Activated CD8-positive, alpha-beta memory T cell treated with anti-CD3 and anti-CD28 coated beads, Interleukin-2, amount 50 U/mL, for 1 hour (primary cell): ENCODE measurements around the gene ENTPD1.
"Not testable (repeated sequence)": the region's sequence is repeated elsewhere in the genome, so short reads cannot be mapped to it uniquely, and the experiment has no call there.

ENCODE experiments used
- DNase-seq: peaks from one replicate; pipeline ENCODE4 v3.0.0-alpha.2; 2020; ENCODE audit errors: extremely low read depth

Gene ENTPD1

DNA sequence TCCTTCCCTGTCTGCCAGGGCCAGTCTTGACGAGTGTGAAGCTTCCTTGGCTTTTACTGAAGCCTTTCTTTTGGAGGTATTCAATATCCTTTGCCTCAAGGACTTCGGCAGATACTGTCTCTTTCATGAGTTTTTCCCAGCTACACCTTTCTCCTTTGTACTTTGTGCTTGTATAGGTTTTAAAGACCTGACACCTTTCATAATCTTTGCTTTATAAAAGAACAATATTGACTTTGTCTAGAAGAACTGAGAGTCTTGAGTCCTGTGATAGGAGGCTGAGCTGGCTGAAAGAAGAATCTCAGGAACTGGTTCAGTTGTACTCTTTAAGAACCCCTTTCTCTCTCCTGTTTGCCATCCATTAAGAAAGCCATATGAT lies 110.5 kb downstream of the ENTPD1 start:
- no peak for DNase-seq

DNA sequence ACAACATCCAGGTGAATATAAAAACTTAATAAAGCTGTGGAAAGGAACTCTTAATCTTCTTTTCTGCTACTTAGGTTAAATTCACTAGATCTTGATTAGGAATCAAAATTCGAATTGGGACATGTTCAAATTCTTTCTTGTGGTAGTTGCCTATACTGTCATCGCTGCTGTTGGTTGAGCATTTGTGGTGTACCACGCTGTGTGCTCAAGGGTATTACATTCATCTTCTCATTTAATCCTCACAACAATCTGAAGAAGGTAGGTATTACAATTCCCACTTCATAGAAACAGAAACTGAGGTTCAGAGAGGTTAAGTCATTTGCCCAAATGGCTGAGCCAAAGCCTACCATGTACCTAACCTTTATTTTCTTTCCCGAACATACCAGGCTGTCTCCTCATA lies 111.9 kb downstream of the ENTPD1 start:
- DNase-seq: no peak

DNA sequence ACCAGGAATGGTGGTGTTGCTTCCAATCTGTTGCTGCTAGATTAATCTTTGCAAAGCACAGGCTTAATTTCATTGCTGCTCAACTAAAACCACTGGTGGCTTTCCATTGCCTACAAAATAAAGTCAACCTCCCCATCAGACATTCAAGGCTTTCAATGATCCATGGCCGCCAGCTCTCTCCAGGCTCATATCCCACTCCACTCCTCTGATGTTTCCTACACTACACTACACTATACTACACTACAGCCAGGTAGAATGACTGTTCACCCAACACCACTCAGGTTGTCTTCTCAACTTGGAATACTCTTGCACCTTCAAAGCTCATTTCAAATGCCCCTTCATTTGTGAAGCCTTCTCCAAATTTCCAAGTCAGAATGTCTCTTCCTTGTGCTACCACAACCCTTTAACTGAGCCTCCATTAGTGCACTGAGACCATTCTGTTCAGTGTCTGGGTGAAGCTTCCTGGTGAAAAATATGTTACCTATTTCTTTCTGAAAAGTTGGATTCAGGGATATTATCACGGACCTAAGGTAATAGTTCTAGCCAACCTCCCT lies 116.3 kb downstream of the ENTPD1 start:
- no peak for DNase-seq

DNA sequence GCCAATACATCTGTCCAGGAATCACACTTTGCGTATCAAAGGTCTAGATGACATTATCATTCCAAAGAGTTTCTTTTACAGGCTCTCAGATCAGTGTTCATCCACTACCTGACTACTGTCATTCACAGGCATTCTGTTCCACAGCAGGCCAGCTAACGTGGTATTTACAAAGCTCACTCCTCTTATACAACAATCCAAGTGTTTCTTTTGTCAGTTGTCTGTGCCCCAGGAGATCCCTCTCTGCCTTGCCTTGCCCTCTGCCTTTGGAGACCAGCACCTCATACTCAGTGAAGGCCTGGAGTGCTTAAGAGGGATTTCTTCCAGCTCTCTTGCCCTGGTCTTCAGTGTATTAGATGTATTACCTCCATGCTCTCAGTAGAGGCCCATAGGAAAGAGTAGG lies 117.2 kb downstream of the ENTPD1 start:
- DNase-seq: no peak

DNA sequence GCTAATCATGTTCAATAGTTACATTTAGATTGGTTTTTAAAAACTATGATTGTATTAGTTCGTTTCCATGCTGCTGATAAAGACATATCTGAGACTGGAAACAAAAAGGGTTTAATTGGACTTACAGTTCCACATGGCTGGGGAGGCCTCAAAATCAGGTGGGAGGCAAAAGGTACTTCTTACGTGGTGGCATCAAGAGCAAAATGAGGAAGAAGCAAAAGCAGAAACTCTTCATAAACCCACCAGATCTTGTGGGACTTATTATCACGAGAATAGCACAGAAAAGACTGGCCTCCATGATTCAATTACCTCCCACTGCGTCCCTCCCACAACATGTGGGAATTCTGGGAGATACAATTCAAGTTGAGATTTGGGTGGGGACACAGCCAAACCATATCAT lies 117.7 kb downstream of the ENTPD1 start:
- DNase-seq: no peak

DNA sequence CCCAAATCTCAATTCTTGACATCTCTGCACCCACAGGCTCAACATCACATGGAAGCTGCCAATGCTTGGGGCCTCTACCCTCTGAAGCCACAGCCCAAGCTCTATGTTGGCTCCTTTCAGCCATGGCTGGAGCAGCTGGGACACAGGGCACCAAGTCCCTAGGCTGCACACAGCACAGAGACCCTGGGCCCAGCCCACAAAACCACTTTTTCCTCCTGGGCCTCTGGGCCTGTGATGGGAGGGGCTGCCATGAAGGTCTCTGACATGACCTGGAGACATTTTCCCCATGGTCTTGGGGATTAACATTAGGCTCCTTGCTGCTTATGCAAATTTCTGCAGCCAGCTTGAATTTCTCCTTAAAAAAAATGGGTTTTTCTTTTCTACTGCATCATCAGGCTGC lies 118.8 kb downstream of the ENTPD1 start:
- not testable (repeated sequence) for DNase-seq

DNA sequence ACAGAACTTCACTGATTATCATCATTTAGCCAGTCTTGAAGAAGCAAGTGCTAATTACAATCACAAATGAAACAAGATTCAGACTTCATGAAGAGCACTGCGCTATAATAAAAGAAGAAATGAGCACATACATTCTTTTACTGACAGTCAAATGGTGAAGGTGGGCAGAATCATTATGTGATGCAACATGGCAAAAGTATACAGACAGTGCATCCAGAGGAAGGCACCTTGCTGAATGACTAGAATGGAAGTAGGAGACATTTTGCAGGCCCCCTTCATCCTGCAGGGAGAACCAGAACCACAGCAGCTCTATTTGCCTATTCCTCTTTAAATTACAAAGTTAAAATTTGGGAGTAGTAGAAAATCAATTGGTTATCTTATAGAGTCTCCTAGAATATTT lies 120.8 kb downstream of the ENTPD1 start:
- no peak for DNase-seq

DNA sequence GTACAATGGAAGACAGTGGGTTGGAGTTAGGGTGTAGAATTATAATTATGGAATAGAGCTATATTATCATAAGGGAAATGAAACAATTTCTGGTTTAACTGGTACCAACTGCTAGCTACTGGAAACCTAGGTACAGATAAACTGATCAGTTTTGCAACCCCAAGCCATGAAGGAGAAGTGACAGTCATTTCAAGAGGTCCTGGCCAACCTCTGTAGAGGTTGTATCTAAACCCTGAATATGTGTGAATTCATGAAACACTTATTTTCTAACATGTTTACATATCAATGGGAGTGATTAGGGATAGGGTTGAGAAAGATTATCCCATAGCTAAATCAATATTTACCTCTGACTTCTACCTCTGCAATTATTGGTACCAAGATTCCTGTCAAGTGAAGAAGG lies 121.9 kb downstream of the ENTPD1 start:
- no peak for DNase-seq

DNA sequence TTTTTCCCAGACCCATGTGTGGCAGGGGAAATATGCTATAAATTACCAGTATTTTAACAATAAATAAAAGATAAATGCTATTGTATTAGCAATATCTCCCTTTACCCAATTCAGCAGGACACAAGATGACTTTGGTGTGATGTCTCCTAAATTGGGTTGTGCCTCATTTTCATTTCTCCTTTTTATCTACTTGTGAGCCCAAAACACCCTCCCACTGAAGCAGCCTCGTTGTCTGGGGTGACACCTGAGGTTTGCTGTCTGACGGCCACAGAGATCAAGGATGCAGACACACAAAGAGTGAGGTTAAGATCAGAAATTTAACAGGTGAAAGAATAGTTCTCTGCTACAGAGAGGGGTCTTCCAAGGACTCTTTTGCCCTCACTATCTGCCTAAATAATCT lies 124.7 kb downstream of the ENTPD1 start:
- no peak for DNase-seq

DNA sequence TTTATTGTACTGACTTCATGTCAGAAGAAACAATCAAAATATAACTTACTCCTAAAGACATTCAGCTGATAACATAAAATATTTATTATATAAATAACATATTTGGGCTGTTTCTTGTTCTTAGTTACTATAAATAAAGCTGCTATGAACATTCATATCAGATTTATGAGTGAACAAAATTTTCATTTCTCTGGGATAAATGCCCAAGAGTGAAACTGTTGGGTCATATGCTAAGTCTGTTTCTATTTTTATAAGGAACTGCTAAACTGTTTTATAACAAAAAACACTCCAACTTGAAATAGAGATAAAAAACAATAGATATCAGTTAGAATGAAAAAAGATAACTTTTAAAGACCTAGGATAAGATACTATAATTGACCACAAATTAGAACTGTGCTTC lies 125.4 kb downstream of the ENTPD1 start:
- DNase-seq: no peak

DNA sequence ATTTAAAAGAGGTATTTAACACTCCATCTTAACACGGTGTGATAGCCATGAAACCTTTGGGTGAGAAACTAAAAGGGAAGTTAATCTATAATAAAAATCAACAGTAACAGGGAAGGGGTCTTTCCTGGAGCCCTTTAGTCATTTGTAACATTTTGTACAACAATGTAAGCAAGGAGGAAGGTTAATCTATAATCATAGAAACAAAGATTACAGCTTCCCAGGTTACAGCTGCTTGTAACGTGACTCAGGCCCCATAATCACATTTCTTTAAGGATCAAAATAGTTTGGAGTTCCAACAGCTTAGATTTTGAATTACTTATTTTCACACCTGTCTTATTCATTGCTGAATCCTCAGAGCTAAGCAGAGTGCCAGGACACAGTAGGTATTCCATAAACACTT lies 133.9 kb downstream of the ENTPD1 start:
- no peak for DNase-seq

DNA sequence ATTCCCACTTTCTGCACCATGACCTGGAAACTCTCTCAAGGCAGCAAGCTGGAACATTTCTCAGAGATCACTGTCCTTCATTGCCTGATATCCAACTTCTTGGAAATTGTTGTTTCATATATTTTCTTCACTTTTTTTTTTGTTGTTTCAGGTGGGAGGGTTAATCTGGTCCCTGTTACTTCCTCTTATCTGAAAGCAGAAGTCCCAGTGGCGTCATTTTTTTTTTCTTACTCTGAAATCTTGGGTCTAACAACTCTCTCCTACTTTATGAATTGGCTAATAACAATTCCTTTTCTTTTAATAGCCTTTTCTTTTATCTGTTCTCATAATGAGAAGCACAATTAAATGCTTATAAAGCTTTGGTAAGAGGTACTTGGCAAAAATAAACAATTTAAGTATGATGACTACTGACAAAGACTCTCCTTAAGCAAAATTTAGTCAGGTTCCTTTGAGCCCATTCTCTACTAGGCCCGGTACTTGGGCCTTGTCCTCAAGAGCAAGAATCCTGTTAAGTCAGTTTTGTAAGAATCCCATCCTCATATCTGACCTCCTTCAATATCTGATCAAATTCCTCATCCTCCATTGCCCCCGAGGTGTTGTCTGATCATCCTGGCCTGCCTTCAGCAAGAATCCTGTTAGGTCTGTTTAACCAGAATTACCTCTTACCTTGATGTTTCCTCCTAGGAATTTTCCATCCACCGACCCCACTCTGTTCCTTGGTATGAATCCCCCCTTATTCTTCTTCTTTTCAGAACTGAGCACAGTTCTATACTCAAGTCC lies 140.3 kb downstream of the ENTPD1 start:
- DNase-seq: no peak

DNA sequence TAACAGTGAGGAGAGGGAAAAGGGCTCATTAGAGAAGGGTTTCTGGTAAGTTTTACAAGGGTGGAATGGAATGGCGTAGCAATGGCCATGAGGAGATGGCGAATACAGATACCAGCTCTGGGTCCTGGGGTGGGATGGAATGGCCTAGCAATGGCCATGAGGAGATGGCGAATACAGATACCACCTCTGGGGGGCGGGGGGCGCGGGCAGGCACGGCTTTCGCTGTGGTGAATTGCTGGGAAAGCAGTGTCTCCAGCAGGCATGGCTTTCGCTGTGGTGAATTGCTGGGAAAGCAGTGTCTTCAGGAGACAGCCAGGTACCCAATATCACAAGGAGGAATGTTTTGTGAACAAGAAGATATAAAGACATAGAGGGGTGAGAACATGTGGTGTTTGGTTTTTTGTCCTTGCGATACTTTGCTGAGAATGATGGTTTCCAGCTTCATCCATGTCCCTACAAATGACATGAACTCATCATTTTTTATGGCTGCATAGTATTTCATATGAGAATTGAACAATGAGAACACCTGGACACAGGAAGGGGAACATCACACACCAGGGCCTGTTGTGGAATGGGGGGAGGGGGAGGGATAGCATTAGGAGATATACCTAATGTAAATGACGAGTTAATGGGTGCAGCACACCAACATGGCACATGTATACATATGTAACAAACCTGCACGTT lies 150.1 kb downstream of the ENTPD1 start:
- not testable (repeated sequence) for DNase-seq

DNA sequence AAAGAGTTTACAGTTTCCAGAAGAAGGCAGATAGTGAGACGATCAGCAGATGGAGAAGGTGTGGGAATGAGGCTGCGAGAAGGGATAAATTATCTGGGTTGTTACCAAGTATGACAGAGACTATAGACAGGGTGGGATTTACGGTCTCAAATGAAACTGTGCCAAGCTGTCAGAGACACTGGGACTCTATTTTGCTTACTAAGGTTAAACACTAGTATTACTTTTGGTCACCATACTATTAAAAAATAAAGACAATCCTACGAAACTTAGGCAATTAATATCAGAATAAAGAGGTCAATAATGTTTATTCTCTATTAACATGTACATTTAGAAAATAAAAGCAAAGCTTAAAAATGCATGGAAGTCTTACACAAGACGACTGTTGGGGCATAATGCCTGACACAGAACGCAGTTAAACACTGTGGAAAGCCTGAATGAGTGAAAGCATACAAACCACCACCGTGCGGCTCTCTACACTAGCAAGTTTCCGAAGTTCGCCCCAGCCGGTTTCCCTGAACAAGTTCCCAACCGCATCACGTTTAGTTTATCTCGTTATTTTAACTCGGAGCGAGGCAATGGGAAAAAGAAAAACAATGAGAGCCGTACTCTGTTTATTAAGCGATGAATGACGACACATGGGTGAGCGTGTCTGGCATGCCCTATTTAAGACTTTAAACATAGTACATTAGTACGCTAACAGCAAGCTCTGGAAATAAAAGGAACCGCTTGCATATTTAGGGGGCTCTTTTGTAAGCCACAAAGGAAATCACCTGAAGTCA lies 150.9 kb downstream of the ENTPD1 start:
- no peak for DNase-seq

DNA sequence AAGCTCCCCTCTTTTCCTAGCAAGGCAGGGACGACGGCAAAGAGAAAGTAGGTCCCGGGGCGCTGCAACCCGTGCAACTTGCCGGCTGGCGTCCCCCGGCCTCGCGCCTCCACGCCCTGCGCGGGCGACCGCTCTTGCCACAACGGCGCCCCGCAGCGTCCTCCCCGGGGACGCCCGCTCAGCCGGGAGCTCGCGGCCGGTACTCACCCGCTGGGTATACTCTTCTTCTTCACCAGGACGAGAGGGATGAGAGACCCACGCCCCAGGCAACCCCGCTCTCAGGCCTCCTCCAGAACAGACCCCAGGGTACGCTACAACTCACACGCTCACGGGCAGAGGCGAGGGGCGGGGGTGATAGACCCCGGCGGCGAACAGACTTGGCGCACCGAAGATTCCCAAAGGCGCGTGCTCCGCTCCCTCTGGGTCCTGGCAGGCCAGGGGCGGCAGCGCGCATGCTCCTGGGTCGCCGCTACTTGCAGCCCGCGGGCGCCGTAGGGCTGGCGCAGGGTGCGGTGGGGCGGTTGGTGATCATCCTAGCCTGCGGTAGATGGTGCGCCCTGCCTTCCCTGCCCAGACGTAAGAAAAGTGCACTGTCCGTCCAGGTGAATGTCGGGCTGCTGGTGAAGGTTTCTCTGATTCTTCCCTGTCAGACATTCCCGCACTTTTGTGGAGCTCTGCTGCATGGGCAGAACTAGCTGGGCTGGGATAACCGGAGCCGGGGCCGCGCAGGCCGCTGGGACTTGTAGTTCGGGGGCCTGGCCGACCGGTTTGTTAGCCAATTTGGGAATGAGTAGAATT lies 151.7 kb downstream of the ENTPD1 start, which contains the start of gene CC2D2B:
TSS of gene CC2D2B (plus strand) at position 520 of the 798 bp plus-strand sequence. CDS start 3,349 bp downstream, outside the sequence.
- no peak for DNase-seq

DNA sequence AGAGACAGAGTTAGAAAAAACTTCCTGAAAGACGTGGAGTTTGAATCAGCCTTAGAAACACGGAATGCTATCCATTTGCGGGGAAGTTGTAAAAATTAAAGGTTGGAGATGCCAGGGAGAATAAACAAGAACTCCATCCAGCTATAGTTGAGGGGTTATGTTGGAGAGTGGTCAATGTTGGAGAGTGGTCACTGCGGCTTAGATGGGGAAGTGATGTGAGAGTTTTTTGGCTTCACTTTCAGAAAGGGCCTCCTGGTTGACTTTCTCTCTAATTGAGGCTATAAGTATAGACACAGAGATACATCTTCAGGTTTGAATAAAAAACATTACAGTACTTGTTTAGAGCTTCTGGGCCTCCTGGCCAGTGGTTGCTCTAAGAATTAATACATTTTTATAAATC lies 152.5 kb downstream of the ENTPD1 start:
- no peak for DNase-seq

DNA sequence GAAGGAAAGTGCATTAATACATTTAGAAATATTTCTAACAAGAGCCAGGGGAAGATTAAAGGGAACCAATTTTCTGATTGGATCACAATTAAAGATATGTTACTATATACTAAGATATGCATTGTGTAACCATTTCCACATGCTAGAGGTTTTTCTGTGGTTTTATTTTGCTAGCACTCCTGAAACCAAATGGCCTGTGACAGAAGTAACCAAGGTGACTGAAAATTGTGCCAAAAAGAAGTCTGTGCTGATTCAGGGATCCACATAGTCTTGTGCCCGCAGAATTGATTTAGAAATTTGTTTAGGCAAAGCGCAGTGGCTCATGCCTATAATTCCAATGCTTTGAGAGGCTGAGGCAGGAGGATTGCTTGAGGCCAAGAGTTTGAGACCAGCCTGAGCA lies 153.6 kb downstream of the ENTPD1 start:
- DNase-seq: no peak

DNA sequence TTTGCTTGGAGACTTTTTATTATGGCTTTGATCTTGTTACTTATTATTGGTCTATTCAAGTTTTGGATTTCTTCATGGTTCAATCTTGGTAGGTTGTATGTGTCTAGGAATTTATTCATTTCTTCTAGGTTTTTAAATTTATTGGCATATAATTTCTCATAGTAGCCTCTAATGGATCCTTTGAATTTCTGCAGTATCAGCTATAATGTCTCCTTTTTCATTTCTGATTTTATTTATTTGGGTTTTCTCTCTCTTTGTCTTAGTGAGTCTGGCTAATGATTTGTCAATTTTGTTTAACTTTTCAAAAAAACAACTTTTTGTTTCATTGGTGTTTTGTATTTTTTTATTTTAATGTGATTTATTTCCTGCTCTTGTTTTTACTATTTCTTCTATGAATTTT lies 160.1 kb downstream of the ENTPD1 start:
- not testable (repeated sequence) for DNase-seq
